Activated CD4-positive, CD25-positive, alpha-beta regulatory T cell (primary cell): ENCODE data around the gene TRABD2B.

Experiments
- DNase-seq, 4 experiments: peaks; one replicate each; lab custom pipeline; 2025; lab: John Stamatoyannopoulos, UW

TRABD2B gene

GRCh38 chr1:47774986-47775834, 222.0 kb downstream of the TRABD2B start:
- DNase-seq: no peak

- DNase-seq: no peak
These were observed 224.1 kb downstream of the TRABD2B start for GRCh38 chr1:47772960-47773682.

GRCh38 chr1:47772281-47772680, 224.9 kb downstream of the TRABD2B start:
- DNase-seq: no peak

- no peak for DNase-seq
These were observed 225.4 kb downstream of the TRABD2B start for GRCh38 chr1:47771751-47772150.

GRCh38 chr1:47769983-47770382, 227.2 kb downstream of the TRABD2B start:
- DNase-seq: no peak

GRCh38 chr1:47769295-47769694, 227.9 kb downstream of the TRABD2B start:
- DNase-seq: no peak

GRCh38 chr1:47767741-47768100, 229.5 kb downstream of the TRABD2B start:
- DNase-seq: no peak

- no peak for DNase-seq
These were observed 230.1 kb downstream of the TRABD2B start for GRCh38 chr1:47766832-47767740.

GRCh38 chr1:47765742-47766485, 231.3 kb downstream of the TRABD2B start:
- no peak for DNase-seq

- DNase-seq: no peak
These were observed 231.9 kb downstream of the TRABD2B start for GRCh38 chr1:47765236-47765635.

- no peak for DNase-seq
These were observed 232.6 kb downstream of the TRABD2B start for GRCh38 chr1:47764461-47765046.

- no peak for DNase-seq
These were observed 233.5 kb downstream of the TRABD2B start for GRCh38 chr1:47763591-47764171.

GRCh38 chr1:47761974-47762373, 235.2 kb downstream of the TRABD2B start:
- DNase-seq: no peak

GRCh38 chr1:47761201-47761930, 235.8 kb downstream of the TRABD2B start:
- DNase-seq: no peak

GRCh38 chr1:47759936-47760629, 237.1 kb downstream of the TRABD2B start:
- DNase-seq: no peak

GRCh38 chr1:47759251-47759935, 237.8 kb downstream of the TRABD2B start:
- DNase-seq: no peak

GRCh38 chr1:47758341-47759250, 238.6 kb downstream of the TRABD2B start:
- DNase-seq: no peak
